NCI-H1436 (cell line): ENCODE data around the gene PLAA.
A peak's percentile ranks its signal among the peaks of the same experiment; 100 is the strongest.

Source experiments
- DNase-seq: peaks from one replicate; lab custom pipeline; 2025; lab: John Stamatoyannopoulos, UW

The PLAA gene

DNA sequence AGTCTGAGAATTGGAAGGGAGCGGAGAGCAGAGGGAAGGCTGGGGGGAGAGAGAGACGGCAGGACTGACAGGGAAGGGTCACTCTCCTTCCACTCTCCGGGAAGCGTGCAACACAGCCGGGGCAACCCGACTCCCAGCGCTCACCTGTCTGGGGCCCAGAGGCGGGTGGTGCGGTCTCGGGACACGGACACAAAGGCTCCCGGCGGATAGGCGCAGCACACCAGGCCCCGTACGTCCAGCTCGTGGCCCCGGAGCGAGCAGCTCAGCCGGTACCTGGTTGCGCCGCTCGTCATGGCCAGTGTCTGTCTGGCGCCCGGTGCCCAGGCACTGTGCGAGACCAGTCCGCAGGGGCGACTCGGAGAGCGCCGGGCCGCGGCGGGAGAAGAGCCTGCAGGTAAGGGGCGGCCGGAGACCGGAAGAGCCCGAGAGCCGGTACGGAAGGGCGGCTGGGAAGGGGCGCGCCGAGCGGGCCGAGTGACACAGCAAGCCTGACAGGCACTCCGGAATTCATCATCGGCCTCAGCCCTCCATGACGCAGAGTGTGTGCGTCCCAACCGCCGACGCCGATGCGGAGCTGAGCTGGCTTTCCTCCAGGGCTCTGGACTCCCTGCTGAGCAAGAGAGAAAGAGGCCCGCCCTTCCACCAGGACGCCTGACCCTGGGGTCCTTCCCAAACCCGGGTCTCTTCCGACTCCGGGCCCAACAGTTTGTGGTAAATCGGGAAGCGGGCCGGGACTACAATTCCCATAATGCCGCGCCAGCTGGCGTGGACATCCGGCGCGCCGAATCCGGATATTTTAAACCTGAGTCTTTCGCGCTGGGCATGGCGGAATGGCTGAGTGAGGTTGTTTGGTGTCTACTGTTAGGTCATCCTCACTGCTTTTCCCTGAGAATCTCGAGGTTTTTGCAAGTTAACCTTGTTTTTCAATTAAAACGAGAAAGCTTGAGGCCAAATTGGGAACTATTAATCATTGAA is at the start of gene PLAA:
TSS of gene PLAA (minus strand) at position 490 of the 975 bp plus-strand sequence. CDS start at position 293, 197 bp downstream.
- peak; percentile 78 for DNase-seq

DNA sequence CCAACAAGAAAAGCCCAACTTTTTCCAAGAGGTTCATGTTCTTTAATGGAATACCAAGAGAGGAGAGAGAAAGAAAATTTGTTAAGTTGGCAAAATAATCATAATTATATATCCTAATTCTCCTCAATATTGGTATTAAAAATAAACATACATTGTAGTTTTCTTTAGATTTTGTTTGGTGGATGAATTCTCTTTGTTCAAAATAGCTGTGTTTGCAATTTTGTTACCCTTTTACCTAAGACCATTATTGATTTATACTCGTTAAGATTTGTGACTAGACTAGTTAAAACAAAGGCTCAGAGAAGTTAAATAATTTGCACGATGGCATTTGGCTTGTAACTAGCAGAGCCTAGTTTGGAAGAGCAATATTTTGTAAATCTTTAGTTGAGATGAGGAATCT is 48.8 kb upstream of the PLAA start:
- no peak for DNase-seq

DNA sequence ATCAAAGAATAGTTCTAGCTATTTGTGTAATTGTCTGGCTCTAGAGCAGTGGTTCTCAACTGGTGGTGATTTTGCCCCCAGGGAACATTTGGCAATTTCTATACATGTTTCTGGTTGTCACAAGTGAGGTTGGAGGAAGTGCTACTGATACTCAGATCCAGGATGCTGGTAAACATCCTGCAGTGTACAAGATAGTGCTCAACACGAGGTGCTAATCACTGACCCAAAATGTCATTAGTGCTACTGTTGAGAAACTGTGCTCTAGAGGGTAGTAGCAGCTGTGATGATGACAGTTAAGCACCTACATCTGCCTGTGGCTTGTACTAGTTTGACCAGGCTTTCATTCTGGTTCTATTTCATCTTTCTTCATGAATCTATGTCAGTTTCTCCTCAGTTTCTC is 36.3 kb upstream of the PLAA start:
- no peak for DNase-seq

DNA sequence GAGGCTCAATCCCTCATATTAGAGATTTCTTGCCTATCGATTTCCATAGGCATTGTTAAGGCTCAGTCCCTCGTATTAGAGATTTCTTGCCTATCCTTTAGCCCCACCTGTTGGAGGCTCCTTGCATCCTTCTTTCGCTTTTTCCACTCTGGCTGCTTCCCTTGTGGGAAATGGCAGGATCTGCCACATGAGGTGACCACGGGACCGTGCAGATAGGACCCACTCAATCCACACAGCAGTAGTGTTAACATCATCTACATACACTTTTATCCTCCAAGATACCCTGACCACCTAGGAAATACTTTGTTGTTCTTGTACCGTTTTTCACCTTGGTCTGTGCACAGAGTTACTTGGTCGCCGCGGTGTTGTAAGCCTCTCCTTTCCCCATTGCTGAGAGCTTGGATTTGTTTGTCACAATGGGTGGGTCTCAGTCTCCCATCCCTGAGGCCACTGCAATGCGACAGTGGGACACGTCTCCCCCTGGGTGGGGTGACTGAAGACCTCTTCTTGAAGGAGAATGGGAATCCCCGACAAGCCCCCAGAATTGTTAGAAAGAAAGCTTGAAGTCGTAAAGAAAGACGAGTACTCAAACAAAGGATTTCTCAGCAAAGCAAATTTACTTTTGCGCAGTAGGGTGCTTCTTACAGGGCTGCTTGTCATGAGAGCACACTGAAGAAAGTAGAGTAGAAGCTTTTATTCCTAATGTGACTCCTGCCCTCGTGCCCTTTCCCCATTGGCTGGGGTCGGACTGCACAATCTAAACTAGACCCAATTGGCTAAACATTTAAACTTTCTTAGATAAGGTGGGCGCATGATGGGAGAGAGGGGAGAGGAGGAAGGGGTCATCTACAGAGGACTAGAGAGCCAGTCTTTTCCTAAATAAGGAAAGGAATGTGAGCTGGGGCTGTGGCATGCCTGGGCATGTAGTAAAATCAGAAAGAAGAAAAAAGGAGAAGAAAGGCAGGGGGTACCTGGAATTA is 29.0 kb upstream of the PLAA start:
- no peak for DNase-seq

DNA sequence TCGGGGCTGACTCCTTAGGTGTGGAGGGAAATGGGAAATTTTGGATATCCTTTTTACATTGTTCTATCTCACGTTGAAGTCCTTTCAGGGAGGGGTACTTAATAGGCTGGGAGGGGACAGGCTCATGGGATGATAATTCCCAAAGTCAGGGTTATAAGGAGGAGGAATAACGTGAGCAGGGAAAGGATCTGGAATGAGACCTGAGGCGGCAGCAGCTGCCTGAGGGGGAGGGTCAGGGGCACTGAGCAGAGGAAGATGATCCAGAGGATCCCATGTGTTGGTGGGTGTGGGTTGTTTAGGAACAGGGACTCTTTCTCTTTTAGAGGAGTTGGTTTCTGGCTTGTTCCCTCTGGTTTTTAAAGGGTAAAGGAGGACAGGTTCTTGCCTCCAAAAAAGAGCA is 27.9 kb upstream of the PLAA start:
- DNase-seq = no peak

DNA sequence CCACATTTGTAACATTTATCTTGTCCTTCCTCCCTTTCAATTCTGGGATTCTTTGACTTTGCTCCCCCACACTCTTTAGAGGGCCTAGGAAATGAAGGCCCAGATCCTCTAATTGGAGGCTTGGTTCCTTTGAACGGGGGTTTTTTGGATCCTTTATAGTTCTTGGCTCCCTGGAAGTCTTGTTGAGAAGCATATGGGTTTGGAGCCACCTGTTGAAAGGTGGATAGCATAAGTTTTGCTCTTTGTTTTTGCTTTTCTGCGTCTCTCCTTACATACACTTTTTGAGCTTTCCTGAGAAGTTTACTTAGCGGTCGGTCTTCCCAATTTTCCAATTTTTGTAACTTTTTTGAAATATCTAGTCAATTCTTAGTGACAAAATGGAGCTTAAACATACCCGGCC is 26.9 kb upstream of the PLAA start:
- DNase-seq = no peak

DNA sequence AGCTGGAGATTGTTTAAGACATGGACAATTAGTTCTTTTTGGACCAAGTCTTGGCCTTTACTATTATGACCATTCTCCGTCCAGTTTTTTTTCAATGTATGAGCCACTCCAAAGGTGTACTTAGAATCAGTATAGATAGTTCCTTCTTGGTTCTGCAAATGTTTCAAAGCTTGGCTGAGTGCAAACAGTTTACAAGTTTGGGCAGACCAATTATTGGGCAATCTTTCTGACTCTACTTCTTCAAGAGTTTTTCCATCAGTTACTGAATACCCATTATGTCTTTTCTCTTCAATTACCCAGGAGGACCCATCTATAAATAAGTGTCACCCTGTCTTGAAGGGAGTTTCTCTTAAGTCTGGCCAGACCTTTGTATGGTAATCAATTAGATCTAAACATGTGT is 24.7 kb upstream of the PLAA start:
- DNase-seq = no peak

DNA sequence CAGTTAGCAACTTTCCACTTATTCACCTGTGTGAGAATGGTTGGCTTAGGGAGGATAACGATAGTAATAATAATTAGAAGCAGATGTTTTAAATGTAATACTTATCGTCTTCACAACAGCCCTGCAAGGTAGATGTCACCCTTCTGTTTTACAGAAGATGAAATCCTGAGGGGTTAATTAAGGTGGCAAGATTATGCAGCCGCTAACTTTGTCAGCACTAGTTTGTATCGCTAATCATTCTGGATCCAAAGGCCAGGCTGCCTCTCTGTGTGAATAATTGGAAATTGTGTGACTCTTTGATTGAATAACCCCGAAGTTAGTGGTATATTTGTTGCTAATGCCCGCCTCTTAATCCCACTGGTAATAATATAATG is 9.8 kb upstream of the PLAA start:
- no peak for DNase-seq

DNA sequence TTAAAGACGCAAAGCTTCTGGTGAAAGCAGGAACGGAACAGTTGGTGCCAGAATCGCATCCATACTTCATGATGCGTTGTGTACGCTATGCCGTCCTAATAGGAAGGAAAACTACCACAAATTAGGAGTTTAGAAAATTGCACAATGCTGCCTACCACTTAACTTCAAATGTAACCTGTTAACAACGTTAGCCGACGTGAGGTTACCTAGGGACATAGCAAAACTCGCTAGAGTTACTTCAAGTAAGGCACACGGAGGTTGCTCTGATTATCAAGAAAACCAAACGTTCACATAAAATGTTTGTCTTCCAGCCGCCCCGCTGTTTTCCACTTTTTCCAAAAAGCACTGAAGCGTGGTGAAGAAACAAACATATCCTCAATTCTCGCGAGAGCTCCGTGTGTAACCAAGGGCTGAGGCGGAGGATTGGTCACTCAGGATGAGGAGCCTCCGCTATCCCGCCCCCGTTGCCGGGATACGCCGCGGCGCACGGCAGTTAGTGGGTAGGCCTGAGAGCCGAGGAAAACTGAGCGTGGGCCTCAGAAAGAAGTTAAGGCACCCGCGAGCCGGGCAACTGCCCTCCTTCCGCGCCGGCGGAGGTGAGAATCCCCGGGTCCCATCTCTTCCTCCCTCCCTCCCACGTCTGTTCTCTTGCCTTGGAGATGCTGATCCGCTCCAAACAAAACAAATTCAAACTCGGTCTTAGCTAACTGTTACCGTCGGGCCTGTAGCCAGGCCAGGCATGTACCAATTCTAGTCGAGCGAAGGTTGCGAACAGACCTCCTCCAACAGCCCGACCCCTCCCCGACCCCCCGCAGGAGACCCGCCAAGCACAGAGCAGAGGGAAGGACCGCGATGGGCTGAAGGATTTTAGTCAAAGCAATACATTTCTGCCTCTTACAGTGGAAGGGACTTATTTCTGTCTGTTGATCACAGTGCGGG is 9.1 kb upstream of the PLAA start, which contains the start of gene IFT74:
TSS of gene IFT74 (plus strand) at position 492 of the 939 bp plus-strand sequence. CDS start 5,556 bp downstream, outside the sequence.
- peak; percentile 97 for DNase-seq

DNA sequence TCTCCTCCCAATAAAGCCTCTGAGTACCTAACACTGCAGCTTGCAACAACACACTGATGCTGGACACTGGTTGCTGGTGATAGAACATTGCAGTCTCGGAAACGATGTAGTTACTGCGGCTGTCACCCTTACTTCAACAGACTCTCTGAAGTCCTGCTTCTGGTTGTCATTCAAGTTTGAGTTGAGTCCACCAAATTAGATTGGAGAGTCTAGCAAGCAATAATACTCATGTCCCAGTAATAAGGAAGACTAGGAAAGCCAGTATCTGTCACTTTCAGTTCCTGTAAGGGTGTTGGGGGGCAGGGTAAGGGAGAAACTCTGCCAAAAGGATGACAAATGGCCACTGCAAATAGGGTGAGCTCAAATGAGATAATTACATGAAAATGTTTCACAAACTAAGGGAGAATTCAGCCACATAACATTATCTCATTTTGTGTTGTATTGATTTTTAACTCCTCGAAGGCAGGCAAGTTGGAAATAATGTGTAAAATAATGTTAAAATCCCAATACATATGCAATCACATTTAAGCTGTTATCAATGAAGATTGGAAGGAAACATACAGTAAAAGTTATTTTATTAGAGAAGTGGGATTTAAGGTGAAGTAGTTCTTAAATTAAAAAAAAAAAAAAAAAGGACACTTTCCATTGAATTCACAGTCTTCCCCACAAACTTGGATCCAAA is 8.3 kb upstream of the PLAA start:
- DNase-seq = no peak

DNA sequence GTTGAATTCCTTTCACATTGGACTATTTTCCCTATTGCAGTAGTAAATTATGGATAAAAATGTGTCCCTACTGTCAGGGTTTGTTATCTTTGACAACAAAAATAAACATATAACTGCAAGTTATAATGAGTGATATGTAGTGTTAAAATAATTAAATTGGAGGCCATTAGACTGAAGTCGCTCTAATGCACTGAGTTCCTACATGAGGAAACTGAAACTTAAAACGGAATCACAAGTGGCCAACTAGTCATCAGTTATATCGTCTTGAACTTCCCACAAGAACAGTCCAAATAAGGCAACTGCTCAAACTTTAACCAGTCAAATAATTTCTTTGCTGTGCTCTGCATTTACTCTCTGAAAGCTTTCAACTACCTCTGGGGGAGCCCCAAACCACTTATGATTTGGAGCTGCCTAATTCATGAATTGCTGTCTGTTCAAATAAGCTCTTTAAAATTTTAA is 7.0 kb upstream of the PLAA start:
- no peak for DNase-seq

DNA sequence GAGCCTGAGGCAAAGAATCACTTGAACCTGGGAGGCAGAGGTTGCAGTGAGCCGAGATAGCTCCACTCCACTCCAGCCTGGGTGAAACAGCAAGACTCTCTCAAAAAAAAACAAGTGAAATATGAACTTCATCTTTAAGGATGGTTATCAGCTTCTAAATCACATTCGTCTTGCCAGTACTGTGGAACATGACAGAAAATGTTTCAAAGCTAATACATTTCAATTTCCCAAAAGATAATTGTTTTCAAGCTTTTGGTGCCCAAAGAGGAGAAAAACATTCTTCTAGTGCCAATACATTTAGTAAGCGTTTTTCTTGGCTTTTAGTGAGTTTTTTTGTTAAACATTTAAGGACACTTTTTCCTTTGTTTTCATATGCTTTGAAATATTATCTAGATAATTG is 4.8 kb upstream of the PLAA start:
- DNase-seq = no peak

DNA sequence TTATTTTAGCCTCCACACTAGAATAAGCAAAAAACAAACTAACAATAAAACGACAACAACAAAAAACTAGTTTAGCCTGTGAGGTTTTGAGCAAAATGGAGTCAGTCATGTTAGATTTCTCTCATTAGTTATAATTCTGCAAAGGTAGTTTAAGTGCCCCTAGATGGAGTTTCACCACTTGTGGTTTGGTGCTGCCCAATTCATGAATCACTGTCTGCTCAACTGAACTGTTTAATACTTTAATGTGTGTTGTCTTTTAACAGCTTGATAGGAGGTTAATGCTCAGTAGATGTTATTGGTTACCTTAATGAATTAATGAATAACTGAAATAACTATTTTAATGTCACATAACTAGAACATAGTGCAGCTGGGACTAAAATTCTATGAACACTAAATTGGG is 3.5 kb upstream of the PLAA start:
- no peak for DNase-seq

DNA sequence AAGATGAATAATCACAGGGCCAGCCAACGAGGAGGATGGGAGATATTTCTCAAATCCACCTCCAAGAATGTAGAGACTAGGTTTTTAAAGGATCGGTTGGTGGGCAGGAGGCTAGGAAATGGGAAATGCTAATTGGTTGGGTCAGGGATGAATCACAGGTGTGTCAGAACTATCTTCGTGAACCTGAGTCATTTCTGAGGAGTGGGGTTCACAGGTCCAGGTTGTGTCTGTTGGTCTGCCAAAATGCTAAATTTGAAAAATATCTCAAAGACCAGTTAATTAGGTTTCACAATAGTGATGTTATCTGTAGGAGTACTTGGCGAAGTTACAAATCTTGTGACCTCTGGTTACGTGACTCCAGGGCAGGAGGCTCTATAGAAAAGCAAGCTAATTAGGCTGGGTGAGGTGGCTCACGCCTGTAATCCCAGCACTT is 2.6 kb upstream of the PLAA start:
- no peak for DNase-seq

DNA sequence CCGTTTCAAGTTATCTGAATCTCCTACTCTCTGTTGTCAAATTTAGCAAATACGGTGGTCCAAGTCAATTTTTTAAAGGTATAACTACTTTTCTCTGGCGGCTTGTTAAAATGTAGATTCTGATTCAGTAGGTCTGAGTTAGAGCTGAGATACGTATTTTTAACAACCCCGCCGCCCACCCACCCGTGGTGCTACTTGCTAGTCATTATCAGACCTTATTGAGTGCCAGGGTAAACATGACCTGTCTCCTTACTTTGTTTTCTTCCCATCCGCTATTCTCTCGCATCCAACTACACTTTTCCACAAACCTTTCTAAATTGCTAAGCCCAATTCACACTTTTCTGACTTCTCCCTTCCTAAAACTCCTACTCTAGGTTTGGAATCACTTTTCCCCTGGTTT is 694 bp upstream of the PLAA start:
- no peak for DNase-seq

DNA sequence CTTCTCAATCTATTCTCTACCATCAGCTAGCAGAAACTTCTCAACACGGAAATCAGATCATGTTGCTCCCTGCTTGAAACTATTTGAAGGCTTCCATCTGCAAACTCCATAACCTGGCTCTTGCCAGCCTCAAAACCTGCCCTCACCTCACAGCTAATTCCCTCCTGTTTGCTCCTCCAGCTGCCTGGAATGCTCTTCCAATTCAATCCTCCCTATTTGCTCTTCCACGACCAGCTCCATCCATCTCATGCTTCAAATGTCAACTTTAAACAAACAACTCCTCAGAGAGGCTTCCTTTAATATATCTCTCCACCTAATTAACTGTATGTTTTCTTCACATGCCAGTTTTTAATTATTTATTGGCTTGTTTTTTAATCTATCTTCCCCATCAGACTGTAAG is 1.5 kb downstream of the PLAA start:
- DNase-seq = no peak

DNA sequence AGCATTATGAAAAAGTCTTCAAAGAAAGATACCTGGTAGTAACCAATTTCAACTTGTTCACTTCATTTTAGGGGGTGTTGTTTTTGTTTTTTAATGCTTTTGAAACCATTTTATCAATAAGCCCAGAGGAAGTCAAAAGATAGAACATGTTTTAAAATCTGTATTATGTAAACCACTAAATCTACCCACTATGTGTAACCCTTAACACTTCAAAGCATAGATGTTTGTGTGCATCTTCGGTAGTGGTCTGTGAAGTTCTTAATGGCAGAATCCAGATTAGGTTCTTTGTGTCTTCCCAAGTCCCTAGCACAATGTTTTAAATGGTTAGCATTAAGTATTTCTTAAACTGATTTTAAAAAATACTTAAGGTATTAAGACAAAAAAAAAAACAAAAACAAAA is 6.3 kb downstream of the PLAA start:
- DNase-seq = no peak

DNA sequence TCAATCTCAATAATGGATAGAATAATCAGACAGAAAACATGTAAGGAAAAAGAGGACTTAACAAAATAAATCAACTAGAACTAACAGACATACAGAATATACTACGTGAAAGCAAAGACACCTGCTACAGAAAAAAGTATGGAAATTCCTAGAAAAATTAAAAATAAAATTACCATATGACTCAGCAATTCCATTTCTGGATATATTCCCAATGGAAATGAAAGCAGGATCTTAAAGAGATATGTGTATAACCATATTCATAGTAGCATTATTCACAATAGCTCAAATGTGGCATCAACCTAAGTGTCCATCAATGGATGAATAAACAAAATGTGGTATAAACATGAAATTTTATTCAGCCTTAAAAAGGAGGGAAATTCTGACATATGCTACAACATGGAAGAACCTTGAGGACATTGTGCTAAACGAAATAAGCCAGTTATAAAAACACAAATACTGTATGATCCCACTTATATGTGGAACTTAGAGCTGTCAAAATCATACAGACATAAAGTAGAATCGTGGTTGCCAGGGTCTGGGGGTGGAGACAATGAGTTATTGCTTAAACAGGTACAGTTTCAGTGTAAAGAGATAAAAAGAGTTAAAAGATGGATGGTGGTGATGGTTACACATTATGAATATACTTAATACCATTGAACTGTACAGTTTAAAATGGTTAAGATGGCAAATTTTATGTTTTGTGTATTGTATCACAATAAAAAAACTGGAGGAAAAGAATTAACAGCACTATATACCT is 6.9 kb downstream of the PLAA start:
- no peak for DNase-seq

DNA sequence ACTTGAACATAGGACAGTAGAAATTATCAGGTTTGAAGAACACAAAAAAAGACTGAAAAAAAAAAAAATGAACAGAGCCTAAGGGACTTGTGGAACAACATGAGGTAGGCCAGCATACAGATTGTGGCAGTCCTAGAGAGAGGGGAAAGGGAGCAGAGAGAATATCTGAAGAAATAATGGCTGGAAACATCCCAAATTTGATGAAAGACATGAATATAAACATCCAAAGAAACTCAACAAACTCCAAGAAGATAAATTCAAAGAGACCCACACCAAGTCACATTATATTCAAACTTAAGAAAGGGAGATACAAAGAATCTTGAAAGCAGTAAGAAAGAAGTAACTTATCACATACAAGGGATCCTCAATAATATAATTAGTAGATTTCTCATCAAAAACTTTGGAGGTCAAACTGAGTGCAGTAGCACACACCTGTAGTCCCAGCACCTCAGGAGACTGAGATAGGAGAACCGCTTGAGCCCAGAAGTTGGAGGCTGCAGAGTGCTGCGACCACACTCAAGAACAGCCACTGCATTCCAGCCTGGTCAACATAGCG is 9.1 kb downstream of the PLAA start:
- DNase-seq = no peak

DNA sequence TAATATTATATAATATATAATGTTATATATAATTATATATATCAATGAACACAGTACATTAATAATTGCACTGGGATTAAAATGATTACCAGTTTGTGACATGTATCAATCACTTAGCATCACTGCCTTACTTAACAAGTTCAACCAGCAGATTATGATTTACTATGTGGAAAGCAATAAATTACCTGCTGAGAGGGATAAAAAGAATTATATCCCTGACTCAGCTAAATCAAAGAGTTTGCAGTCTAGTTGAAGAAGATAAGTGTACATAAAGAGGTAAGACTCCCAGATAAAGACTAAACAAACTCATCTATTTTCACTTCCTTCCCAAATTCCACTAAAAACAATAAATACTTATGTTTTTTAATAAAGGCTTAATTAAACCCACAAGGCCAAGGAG is 11.2 kb downstream of the PLAA start:
- DNase-seq = no peak
